ENCODE results near the gene KRT35.

KRT35 gene

DNA sequence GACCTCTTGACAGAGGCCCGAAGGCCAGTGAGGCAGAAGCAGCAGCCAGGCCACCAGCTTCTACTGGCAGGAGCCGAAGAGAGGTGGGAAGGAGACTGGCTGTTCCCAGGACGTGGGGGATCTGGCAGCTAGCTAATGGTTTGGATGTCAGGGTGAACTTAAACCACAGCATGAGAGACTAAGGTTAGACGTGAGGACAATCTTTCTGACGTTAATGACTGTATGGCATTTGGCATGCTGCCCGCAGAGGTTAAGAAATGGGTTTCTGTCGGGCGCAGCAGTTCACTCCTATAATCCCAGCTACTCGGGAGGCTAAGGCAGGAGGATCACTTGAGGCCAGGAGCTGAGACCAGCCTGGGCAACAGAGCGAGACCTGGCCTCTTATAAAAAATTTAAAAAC is 30.8 kb upstream of the KRT35 start:
- no peak for DNase-seq (ENCODE audit: low spot score)

DNA sequence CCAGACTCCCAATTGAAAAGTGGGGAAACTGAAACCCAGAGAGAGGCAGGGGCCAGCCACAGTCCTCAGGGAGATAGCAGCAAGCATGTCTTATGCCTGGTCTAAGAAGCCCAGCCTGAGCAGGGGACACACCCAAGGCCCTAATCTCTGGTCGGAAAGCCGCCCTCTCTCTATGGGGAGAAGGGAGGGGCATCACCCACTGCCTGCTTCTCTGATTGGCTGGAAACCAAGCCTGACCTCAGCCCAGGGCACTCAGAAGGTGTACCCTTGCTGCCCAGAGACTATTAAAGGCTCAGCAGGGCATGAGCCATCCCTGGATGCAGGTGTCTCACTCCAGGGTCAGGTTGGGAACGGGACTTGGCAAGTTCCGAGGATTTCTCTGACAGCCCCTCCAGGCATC is 30.2 kb upstream of the KRT35 start:
- no peak for DNase-seq (ENCODE audit: low spot score)

DNA sequence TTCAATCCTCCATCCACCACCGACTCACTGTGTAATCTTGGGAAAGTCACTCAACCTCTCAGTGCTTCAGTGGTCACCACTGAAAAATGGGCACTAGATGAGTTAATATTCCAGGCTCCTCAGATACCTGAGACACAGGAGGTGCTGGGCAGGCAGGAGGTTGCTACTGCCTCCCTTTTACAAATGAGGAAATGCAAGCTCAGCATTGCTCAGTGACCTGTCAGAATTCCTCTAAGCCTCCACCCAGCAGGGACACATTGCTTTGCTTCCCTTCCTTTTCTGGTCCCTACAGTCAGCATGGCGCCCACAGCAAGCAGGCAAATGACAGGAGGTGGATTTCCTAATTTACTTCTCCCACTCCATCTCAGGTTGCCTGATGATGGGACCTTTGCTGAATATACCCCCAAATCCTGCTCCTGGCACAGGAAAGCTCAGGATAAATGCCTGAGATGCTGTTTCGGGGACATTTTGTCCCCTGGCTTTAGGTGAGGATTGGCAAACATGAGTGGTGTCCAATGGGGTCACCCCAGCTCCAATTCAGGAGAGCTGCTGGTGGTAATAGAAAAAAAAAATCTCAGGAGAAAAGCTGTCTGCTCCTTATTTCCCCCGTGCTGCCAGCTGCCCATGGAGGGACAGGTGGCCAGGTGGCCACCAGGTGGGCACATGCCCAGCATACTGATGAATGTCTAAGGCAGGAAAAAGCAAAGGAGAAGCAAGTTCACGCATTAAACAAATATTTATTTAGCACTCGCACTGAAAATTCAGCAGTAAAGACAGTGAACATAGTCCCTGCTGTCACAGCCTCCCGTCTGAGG is 29.5 kb upstream of the KRT35 start:
- DNase-seq (ENCODE audit: low spot score), result no peak

GRCh38 chr17:41507315-41507880 is 26.4 kb upstream of the KRT35 start:
- no peak for DNase-seq (ENCODE audit: low spot score)

GRCh38 chr17:41505809-41506767 is 25.1 kb upstream of the KRT35 start:
- no peak for DNase-seq (ENCODE audit: low spot score)

DNA sequence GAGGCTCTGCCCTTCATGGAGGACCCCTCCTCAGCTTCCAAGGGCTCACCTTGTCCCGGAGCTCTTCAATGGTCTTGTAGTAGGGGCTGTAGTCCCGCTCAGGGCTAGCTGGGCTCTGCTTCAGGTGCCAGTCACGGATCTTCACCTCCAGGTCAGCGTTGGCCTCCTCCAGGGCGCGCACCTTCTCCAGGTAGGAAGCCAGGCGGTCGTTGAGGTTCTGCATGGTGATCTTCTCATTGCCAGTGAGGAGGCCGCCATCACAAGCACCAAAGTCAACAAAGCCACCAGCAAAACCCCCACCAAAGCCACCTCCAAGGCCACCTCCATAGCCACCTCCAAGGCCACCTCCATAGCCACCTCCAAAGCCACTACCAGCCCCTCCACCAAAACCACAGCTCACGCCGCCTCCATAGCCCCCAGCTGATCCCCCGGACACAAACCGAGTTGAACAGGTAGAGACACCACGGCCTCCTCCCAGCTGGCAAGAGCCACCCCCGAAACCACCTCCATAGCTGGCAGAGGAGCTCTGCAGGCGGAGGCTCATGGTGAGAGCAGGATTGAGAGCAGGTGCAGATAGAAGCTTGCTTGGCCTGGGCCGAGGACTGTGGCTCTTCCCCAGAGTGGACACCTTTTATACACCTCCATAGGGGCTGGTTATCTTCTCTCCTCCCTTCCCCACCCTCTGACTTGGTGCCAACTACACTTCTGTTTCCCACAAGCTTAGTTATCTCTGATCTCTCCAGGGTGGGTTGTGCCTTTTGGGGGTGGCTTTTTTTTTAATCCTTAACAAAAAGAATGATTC is 24.3 kb upstream of the KRT35 start, which contains the start of gene KRT13:
KRT13 (minus strand) TSS at position 606 of the 802 bp plus-strand sequence; CDS start at position 544, 62 bp downstream.
- no peak for DNase-seq (ENCODE audit: low spot score)

- no peak for DNase-seq (ENCODE audit: low spot score)
Observed at GRCh38 chr17:41504246-41504977, 23.5 kb upstream of the KRT35 start.

- DNase-seq (ENCODE audit: low spot score), result no peak
Observed at GRCh38 chr17:41503202-41503601, 22.3 kb upstream of the KRT35 start.

DNA sequence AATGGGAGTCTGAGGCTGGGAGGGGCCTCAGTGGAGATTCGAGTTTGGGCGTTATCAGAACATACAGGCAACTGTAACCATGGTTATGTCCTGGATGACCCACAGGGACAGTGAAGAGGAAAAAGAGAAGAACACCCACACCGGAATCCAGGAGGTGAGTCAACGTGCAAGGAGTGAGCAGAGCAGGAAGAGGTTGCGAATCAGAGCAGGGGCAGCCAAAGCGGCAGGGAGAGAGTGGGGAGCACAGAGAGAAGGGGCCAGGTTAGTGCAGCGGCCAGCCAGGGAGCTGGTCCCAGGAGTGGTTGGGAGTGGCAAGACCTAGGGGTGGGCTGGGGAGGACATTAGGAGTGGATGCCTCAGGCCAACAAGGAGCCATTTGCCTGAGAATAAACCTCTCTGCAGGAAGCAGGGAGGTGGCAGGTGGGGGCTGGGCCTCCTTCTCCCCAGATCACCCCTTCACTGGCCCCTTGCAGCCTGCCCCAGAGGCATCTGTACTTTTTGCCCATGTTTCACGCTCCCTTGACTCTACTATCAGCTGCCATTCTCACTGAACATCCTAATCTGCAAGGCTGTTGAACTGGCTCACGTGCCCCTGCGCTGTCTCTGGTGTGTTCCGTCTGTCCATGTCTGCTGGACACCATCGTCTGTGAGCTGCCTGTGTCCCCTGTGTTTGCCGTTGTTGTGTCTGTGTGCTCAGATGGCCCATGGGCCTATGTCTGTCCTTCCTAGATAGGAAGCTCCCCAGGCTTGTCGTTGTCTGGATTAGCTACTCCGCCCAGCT is 19.4 kb upstream of the KRT35 start:
- peak; percentile 55 for DNase-seq (ENCODE audit: low spot score)

DNA sequence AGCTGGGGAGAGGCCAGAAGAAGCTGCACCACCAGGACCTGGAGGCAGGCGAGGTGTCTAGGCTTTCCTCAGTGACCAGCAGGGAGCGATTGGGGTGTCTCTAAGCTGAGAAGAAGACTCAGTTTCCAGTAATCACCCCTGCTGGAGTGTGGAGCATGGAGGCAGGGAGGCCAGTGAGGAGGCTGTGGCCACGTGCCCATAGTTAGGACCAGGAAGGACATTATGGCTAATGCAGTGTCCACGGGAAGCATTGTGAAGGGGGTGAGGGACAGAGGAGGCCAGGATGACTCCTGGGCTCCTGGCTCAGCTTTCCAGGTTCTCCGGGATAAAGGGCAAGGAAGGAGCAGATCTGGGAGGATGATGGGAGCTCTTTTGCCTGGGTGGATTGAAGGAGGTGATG is 18.8 kb upstream of the KRT35 start:
- no peak for DNase-seq (ENCODE audit: low spot score)

DNA sequence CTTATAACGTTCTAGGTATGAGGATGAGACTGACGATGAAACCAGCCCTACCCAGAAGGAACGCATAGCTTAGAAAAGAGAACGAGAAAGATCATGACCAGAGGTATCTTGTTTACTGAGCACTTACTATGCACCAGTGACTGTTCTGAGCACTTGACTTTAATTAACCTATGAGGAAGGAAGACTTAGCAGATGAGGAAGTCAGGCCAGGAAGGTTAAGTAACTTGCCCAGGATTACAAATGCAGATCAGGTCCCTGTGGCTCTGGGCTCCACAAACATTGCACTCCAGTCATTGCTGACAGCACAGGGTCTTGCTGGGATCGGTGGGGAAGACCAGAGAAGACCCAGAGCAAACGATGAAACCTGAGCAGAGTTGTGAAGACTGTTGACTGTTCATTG is 17.3 kb upstream of the KRT35 start:
- DNase-seq (ENCODE audit: low spot score), result no peak

DNA sequence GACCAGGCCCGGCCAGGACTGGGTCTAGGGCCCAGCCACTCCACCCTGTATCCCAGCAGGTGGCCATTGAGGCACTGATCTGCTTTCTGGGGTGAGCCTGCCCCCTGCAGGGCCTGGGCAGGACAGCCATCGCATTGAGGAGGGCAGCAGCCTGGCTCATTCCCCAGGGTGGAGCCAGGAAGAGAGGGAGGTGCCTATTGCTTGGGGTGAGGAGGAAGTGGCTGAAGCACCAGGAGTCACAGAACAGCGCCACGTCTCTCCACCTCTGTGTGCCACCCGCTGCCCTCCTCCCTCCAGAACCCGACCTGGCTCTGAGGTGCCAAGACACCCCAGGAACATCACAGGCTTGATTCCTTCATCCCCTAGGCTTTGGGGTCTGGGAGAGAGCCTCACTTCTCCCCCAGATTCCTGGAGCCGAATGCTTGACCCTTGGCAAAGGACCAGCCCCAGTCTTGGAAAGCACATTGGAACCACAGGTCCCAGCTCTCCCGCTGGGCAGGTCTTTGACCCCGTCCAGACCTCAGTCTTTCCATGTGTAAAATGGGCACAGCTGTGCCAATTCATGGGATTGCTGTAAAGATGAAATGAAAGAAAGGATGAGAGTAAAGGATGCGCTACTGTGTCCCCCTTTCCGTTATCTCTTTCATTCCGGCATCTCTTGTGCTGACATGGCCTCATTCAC is 16.0 kb upstream of the KRT35 start:
- DNase-seq (ENCODE audit: low spot score), result peak; percentile 95

DNA sequence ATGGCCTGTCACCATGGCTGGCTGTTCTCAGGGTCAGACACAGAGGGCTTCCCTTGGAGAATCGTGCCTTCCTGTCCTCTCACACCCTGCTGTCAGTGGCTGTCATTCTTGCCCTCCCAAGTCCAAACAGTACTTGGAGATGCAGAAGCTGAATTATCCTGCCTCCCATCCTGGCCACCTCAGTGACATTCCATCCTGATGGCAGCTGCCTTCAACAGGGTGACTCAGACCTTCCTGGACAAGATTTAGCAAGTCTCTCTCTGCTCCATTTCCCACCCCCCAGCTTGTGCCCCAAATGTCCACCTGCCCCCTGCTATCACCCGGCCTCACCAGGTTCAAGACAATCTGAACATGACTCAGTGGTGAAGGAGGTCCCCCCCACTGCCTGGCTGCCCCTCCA is 13.6 kb upstream of the KRT35 start:
- peak; percentile 54 for DNase-seq (ENCODE audit: low spot score)

DNA sequence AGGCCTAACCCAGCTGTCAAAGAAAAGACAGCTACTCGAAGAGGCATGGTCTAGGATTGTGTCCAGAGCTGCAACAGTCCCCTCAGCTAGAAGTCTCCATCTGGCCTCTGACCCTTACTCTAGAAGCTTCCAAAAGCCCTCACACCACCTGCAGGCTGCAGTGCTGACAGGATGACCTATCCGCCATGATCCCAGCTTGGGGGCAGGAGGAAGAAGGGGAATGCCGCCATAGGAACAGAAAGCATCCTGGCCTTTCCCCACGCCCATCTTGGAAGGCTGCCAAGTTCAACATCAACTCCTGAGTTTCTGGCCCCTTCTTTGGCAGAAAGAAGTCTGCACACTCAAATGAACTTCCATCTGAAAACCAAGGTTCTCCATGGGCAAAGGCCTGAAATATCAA is 11.8 kb upstream of the KRT35 start:
- DNase-seq (ENCODE audit: low spot score), result no peak

GRCh38 chr17:41492351-41492750 is 11.4 kb upstream of the KRT35 start:
- DNase-seq (ENCODE audit: low spot score), result no peak

DNA sequence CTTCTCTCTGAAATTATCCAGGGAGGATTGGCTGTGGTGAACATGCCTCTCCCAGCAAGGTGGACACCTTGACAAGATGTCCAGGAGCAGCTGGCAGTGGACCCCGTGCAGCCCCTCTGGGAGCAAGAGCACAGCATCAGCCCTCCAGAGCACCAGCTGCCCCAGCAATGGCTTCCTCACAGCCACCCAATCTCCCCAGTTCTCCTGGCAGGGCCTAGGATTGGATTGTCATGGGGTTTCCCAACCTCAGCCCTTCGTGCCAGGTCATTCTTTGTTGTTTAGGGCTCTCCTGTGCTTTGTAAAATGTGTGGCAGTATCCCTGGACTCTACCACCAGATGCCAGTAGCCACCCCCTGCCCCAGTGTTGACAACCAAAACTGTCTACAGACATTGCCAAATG is 10.5 kb upstream of the KRT35 start:
- DNase-seq (ENCODE audit: low spot score), result no peak

DNA sequence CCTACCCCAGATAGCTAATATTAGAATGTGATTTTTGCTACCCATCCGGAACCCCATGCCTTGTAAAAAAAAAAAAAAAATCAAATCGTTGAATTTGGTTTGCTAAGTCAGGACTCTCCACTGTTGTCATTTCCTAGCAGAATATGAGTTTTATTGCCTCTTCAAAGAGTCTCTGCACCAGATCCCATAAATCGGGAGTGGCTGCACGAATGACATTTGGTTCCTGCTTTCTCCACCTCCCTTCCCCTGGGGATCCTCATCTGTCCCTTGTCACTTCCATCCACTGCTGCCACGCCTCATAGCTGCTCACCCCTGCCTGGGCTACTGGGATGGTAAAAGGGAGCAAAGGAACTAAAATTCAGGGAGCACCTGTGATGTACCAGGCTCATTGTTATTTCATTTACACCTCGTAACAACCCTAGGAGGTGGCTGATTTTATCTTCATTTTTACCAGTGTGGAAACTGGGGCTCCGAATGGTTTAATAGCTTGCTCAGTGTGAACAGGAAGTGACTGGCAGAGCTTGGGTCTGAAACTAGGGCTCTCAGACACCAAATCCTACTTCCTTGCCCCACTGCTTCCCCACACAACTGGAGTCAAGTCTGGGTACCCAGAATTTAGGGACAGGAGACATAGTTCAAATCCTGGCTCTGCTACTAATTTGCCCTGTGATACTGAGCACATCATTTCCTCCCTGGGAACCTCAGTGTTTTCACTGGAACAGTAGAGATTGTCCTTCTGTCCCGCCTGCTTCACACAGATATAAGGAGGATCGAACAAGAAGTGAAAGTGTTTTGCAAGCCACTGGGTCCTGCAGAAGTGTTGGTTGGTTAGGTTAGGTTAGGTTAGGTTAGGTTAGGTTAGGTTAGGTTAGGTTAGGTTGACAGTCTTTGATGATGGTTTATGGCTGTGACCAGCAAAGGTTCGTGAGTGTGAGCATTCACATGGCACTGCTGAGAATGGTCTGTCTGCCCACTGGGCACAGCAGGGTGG is 9.3 kb upstream of the KRT35 start:
- no peak for DNase-seq (ENCODE audit: low spot score)

DNA sequence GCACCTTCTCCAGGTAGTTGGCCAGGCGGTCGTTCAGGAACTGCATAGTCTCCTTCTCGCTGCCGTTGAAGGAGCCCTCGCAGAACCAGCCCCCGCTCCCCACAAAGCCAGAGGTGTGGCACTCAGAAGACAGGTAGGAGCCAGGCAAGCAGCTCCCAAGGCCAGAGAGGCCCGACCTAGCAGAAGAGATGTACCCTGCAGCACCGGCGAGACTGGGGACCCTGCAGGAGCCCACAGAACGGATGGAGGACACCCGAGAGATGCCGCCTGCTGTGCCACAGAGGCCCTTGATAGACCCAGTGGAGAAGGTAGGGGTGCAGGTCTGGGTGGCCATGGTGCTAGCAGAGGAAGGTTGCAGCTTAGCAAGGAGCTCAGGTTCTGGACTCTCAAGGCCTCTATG is 8.6 kb upstream of the KRT35 start, which contains the start of gene KRT36:
KRT36 (minus strand) TSS at position 380 of the 400 bp plus-strand sequence; CDS start at position 334, 46 bp downstream.
- no peak for DNase-seq (ENCODE audit: low spot score)

Measured in GM03348 (cell line).